HG02623 (cell line): ENCODE measurements around the gene METTL13.
"Not testable (repeated sequence)": the region's sequence is repeated elsewhere in the genome, so short reads cannot be mapped to it uniquely, and the experiment has no call there.

Experiments
- ATAC-seq: cut with Tn5 transposase; IDR thresholded peaks from one replicate; pipeline ENCODE4 v1.9.1; 2021; ENCODE audit warnings: moderate library complexity; ENCODE audit not compliant: unreplicated experiment

The METTL13 gene

DNA sequence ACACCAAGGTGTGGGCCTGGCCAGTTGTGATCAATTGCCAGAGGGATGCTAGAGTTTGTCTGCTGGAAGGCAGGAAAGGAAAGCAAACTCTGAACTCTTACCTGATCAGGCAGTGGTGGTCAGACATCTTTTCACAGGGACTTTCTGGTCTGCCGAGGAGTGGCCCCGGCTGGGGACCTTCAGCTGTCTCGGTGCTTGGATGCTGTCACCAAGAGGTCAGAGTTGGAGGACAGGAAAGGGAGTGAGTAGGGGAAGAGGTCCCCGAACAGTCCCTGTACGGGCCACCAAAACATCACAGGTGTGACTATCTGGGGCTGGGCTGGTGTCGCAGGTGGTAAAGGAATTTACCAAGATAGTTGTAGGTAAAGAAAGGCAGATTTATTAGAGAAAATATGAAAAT lies 17.7 kb upstream of the METTL13 start:
- no peak for ATAC-seq

DNA sequence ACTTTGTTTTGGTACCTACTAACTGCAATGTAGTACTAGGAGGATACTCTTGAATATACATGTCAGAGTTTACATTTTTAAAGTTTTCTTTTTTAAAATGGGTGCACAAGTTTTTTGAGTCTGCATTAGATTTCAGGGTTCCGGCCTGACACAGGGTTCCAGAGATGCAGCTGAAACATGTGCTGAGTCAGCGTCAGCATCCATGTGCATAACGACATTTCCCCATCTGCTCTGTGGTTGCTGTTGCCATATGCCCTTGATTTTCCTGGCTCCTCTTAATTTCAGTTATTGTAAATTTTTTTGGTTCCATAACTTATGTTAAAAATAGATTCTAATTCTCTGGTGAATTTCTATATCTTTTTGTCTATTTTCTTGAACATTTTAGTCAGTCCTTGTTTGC lies 12.3 kb upstream of the METTL13 start:
- ATAC-seq: no peak

DNA sequence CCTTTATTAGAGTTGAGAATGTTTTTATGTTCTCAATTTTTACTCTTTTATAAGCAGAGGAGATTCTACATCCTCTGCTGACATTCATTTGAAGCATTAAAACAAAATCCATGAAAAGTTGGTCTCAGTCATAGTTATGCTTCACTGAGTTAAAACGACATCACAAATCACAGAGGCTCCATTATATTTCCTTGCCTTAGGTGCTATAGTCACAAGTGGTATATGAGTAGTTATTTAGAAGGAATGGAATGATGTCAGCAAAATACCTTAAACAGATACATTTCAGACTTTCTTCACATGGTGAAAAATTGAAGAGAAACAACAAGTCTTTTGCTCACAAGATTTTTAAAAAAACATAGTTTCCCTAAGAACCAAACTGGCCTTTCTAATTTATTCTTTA lies 11.7 kb upstream of the METTL13 start:
- ATAC-seq: no peak

DNA sequence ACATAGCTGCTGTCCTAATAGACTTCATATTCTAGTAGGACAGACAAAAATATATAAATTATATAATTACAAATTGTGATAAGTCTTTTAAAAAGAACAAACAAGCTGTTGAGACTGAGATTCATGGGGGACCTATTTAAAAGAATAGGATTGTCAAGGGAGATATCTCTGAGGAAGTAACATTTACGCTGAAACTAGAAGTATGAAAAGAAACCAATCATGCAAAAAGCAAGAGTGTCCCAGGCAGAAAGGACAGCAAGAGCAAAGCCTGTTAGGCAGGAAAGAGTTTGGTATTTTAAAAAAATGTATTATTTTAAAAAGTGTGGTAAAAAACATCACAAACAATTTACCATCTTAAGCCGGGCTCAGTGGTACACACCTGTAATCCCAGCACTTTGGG lies 9.1 kb upstream of the METTL13 start:
- no peak for ATAC-seq

DNA sequence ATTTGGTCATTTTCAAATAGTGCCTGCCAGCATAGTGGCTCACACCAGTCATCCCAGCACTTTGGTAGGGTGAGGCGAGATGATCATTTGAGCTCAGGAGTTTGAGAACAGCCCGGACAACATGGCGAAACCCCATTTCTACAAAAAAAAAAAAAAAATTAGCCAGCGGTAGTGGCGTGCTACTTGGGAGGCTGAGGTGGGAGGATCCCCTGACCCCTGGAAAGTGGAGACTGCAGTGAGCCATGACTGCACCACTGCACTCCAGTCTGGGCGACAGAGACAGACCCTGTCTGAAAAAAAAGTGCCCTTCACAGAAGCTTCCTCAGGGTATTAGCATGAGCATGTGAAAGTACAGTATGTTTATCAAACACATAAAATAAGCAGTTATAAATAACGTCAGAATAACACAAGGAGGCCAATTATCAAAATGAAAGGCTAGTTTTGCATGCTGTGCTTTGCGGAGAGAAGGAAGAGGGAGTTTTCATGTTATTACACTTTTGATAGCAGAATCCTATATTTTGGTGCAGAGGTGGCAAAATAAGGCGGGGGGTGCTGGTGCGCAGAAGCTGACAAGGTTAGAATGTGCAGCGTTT lies 781 bp upstream of the METTL13 start:
- ATAC-seq: no peak

DNA sequence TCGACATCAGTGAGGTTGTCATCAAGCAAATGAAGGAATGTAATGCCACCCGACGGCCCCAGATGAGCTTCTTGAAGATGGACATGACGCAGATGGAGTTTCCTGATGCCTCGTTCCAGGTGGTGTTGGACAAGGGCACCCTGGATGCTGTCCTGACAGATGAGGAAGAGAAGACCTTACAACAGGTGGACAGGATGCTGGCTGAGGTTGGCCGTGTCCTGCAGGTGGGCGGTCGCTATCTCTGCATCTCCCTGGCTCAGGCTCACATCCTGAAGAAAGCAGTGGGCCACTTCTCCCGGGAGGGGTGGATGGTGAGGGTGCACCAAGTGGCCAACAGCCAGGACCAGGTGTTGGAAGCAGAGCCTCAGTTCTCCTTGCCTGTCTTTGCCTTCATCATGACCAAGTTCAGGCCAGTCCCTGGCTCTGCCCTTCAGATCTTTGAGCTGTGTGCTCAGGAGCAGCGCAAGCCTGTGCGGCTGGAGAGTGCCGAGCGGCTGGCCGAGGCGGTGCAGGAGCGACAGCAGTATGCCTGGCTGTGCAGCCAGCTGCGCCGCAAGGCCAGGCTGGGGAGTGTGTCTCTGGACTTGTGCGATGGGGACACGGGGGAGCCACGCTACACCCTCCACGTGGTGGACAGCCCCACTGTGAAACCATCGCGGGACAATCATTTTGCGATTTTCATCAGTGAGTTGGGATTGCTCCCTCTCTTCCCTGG lies 2.5 kb downstream of the METTL13 start:
- no peak for ATAC-seq

DNA sequence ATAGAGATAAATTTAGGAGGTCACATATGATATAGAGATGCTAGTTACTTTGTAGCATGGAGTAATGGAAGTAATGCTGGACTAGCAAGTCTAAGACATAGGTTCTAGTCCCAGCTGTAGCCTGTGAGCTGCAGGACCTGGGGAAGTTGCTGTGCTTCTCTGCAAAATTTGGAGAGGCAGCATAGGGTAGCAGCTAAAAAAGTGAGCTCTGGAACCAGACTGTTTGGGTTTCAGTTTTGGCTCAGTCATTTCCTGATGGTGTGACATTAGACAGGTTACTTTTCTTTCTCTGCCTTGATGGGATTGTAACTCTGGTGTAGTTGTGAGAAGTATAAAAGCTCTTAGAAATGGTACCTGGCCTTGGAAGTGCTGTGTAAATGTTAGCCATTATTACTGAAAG lies 3.3 kb downstream of the METTL13 start:
- ATAC-seq: no peak

DNA sequence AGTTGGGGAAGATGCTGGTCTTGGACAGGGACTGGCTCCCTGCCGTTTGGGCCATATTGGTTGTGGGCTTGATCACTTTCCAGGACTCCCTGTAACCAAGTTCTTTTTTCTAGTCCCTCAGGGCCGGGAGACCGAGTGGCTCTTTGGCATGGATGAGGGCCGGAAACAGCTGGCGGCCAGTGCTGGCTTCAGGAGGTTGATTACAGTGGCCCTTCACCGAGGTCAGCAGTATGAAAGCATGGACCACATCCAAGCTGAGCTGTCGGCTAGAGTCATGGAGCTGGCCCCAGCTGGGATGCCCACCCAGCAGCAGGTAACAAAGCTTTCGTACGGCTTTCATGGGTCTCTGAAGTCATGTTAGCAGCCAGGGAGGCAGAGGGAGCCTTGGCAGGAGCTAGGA lies 4.3 kb downstream of the METTL13 start:
- ATAC-seq: no peak

DNA sequence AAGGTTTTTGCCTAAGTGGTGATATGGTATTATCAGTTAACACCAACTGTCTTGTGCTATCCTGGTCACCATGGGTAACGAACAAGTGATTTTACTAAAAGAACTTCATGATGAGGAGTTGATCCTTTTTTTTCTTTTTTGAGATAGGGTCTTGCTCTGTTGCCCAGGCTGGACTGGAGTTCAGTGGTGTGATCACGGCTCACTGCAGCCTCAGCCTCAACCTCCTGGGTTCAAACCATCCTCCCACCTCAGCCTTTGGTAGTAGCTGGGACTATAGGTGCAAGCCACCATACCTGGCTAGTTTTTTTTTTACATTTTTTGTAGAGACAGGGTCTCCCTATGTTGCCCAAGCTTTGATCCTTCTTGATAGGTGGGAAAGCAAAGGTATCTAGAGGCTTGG lies 5.1 kb downstream of the METTL13 start:
- no peak for ATAC-seq

DNA sequence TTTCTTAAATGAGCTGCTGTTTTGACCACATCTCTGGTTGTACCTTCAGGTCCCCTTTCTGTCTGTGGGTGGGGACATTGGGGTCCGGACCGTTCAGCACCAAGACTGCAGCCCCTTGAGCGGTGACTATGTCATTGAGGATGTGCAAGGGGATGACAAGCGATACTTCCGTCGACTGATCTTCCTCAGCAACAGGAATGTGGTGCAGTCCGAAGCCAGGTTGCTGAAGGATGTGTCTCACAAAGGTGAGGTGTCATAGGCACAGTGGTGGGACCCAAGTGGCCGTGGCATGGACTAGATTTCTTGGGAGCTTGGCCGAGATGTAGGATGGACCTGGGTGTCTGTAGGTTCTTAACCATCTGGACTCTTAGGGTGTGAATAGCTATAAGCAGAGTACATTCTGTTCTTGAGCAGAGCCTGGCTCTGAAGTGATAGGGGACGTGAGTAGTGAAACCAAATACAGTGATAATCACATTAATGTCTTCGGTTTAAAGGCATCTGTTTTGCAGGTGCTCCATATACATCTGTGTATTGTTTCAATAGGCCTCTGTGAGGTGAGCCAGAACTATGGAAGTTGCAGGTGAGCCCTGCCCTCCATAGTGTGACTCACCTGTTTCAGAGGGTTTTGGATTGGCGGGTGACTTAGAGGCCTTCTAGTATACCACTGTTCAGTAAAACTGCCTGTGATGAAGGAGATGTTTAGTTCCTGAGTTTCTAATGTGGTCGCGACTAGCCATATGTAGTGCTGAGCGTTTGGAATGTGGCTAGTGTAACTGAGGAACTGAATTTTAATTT lies 6.4 kb downstream of the METTL13 start:
- no peak for ATAC-seq

DNA sequence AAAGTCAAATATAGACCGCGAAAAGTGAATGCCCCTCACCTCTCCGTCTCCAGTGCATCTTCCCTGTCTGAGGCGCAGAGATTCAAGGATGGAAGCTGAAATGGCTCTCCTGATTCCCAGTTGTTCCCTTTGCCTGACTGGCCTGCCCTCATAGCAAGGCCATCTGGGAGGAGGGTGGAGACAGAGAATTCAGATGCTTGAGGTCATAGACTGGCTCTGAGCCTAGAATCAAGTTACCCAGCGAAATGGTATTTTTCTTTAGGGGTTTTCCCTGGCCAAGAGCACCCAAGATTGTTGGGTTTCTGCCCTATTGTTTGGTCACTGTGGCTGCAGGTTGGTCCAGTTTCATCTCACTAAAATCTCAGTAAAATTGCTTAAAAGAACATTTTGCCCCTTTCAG lies 7.2 kb downstream of the METTL13 start:
- no peak for ATAC-seq

DNA sequence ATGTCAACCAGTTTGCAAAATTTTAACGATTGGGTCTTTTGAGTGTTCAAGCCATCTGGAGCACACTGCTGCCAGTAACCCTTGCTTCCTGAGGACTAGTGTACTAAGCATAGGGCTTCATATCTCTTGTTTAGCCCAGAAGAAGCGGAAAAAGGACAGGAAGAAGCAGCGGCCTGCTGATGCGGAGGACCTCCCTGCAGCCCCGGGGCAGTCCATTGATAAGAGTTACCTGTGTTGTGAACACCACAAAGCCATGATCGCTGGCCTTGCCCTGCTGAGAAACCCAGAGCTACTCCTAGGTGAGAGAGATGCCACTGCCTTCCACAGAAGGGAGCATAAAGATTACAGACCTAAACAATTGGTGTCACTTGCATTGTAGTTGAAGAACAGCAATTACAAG lies 8.9 kb downstream of the METTL13 start:
- no peak for ATAC-seq

DNA sequence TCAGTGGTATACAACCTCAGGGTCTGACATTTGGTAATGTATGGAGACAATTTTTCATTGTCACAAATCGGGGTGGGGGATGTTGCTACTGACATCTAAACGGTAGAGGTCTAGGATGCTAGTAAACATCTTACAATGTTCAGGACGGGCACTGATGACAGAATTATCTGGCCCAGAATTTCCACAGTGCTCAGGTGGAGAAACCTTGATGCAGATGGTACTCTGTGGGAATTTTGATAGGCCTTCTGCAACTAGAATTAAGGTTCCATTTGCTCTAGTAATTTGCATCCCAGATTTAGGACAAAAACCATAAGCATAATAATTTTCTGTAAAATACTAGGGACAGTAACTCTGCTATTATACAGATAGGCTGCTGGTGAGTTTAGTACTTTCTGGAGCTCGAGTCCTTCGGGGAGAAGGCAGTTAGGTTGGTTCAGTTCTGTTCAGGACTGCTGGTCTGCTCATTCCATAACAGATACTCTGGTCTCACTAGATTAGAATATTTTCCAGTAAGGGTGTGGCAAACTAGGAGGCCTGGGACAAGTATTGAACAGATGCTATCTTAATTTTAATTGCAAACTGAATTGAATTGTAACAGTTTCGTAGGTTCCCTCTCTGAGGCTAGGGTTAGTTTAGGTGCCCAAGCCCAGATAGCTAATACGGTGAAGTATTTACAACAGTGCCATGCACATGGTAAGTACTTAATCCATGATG lies 11.4 kb downstream of the METTL13 start:
- no peak for ATAC-seq

DNA sequence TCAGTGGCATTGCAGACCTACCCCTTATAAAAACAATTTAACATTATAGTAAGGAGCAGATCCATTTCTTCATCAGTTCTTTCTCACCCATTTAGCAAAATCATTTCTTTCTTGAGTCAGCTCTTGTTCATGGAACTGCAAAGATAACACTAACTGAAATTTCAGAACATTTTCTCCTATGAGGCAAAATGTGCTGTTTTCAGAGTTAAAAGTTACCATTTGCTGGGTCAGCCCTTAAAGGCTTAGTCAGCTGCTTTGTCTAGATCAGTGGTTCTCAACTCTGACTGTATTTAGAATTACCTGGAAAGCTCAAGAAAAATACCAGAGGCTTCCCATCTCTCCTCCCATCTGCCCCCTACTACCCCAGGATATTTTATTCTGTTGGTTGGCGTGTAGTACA lies 12.2 kb downstream of the METTL13 start:
- ATAC-seq: no peak

DNA sequence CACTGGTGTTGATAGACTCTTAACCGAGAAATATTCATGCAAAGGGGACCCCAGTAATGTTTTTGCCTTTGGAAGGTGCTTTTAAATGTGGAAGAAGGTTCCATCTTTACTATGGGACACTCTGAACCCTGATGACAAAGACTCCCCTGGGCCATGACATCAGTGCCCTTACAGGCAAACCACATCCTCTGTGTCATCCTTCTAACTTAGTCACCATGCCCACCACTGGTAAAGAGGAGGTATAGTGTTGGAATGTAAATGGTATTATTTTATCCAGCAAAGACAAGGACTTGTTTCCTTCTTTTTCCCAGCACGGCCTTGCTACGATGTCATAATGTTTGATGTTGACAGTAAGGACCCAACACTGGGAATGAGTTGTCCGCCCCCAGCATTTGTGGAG lies 12.6 kb downstream of the METTL13 start:
- ATAC-seq: no peak

DNA sequence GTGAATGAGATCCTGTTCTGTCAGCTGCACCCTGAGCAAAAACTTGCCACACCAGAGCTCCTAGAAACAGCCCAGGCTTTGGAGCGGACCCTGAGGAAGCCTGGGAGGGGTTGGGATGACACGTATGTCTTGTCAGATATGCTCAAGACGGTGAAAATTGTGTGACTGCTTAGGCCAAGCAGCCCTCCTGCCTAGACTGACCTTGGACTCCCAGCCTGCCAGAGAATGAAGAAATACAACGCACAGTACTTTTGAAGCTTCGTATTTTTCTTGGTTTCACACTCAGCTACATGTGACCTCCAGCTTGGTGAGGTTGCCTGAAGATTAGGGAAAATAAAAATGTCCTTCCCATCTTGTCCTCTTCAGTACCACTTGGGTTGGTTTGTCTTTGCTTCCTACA lies 15.1 kb downstream of the METTL13 start:
- ATAC-seq: no peak

DNA sequence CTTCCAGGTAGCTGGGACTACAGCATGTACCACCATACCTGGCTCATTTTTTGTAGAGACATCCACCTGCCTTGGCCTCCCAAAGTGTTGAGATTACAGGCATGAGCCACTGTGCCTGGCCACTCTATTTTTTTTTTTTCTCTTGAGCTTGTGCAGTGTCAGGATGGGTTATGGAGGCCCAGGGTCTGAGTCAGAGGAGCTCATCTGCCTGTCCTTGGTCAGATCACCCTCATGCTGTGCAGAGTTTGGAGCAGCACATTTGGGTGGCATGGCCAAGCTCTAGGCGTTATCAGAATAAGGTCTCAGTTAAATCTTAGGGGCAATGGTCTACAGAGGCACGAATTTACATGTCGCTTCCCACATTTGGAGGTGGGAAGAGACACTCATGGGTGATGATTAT lies 16.9 kb downstream of the METTL13 start:
- no peak for ATAC-seq

DNA sequence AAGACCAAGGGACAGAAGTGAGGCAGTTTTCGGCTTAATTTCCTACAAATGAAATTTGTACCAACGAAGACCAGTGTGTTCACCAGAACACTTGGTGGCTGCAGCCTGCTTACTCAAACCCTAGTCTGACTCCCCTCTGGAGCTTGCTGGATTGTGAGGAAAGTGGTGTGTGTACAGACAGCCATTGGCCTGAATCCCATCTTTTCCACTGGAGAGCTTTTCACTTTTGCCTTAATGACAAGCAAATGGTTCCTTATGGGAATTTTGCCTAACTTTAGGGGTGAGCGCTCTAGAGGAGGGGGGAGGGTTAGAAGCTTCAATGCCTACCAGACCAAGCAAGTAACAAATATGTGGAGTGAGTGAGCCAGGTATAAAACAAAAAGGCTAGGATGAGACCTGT lies 17.3 kb downstream of the METTL13 start:
- ATAC-seq: no peak

DNA sequence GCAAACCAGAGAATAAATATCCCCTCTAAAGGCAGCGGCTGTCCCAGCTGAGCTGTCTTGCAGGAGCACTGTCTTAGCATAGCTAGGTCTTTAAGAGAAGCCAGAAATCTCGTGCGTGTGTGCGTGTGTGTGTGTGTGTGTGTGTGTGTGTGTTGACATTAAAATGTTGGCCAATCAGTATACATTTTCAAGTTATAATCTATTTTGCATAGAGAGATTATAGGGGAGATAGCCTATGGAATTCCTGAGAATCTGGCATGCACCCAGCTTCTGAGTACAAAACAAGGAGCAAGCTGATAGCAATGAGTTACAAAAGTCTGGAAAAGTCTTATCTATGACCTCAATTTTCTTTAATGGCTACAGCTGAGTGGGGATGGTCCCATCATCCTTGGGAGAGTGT lies 17.7 kb downstream of the METTL13 start:
- ATAC-seq: no peak

DNA sequence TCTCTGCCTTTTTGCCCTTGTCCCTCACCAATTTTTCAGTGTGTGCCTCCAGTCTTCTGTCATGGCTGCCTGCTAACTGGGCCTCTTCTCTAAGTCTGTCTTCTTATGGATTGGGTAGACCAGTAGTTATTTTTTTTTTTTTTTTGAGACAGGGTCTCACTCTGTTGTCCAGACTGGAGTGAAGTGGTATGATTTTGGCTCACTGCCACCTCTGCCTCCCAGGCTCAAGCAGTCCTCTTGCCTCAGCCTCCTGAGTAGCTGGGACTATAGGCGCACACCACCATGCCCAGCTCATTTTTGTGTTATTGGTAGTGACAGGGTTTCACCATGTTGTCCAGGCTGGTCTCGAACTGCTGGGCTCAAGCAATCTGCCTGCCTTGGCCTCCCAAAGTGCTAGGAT lies 18.2 kb downstream of the METTL13 start:
- ATAC-seq: not testable (repeated sequence)

DNA sequence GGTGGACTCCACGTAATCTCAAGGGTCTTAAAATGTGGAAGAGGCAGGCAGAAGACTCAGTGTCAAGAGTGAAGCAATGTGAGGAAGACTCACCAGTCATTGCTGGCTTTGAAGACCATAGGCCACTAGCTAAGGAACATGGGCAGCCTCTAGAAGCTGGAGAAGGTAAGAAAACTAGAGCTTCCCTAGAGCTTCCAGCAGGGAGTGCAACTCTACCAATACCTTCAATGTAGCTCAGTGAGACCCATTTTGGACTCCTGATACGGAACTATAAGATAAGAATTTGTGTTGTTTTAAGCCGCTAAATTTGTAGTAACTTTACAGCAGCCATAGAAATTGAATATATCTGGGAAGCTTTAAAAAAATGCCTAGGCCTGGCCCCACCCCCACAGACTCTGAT lies 18.9 kb downstream of the METTL13 start:
- ATAC-seq: no peak

DNA sequence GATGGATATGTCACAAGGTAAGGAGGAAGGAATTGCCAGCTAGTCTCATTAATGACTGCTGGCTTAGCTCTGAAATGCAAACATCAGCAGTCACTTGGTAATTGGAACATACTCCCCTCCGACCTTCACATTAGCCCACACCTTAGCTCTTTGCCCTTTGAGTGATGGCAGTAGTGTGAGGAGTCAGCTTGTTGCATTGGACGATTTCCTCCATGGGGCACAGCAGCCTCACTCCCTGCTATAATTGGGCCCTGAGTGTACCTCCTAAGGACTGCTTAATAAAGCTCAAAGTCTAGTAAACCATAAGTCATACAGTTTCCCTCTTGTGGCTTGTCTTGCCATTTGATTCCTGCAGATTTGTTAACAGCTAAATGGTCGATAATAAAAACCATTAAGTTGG lies 19.4 kb downstream of the METTL13 start:
- ATAC-seq: no peak
